Urothelium cell line (cell line): Measurements from ENCODE around the gene OSBPL1A.
A peak's percentile ranks its signal among the peaks of the same experiment; 100 is the strongest.

ENCODE experiments used
- DNase-seq: peaks from one replicate; pipeline ENCODE4 v3.0.0; 2011; ENCODE audit warnings: low spot score, mixed read lengths
- FAIRE-seq: peaks from 2 replicates; lab custom pipeline; 2011; peaks lifted over from hg19 to GRCh38; lab: Jason Lieb, UNC

The OSBPL1A gene

DNA sequence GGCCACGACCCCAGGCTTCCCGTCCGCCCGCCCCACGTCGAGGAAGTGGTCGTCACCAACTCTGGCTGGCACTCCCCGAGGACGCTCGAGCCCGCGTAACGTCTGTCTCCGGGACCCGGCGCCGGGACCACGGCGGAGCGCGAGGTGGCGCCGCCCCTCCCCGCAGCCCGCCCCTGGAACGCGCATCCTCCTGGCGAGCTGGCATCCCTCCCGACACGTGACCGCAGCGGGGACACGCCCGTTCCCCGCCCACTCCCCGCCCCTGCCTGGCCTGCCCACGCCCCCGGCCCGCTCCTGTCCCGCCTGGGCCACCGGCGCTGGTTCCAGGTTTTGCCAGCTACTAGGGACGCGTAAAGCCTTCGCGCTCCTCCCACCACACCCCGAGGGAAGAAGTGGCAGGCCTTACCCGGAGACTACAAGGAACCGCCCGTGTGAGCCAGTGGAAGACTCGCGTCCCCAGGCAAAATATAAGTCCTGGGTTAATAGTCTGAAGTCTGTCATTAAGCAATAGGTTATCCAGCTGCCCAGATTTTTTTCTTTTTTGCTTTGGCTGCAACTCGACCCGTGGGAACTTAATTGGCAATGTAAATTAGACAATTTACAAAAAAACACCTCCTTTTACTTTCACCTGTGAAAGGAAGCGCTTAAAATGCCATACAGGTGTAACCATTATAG lies at the start of gene OSBPL1A:
Gene OSBPL1A (minus strand): TSS at position 131 of the 675 bp plus-strand sequence. CDS start 20,291 bp downstream, outside the sequence.
- FAIRE-seq (no peak), DNase-seq (no peak)

- FAIRE-seq (no peak), DNase-seq (no peak)
These were observed 49.4 kb upstream of the OSBPL1A start for GRCh38 chr18:24446953-24447538.

DNA sequence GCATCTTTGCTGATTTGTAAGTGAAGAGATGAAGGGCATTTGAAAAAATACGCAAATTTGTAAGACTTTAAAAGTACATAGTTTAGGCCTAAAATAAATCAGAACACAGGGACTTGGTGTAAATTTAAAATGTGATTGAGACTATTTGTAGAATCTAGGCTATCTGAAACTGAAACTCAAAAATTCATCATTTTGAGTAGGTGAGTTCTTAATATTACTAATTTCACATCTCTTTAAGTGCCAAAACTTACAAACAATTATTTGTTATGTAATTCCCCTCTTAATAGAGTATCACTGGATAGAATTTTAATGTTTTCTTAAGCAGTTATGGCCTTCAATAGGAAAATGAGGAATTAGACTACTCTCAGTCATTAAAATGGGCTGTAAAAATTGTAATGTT lies 48.8 kb upstream of the OSBPL1A start:
- FAIRE-seq (no peak), DNase-seq (no peak)

DNA sequence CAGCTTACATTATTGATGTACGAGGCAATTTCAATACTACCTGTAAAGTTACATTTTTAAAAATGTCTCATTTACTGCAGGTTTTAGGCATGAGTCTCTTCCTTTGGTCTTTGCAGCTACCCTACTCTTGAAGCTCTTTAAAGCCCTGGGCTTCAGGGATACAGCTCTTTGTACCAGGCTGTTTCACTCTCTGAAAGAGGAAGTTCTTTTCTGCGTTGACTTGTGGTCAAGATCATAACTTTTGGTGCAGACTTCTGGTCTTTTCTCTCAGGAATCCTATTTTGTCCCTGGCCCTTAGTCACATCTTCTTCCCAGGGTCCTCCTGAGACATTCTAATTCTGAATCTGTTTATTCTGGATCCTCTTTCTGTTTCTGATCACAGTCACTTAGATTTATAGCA lies 46.2 kb upstream of the OSBPL1A start:
- no peak for DNase-seq
- FAIRE-seq = no peak

- DNase-seq (no peak), FAIRE-seq (no peak)
These were observed 39.3 kb upstream of the OSBPL1A start for GRCh38 chr18:24436939-24437338.

DNA sequence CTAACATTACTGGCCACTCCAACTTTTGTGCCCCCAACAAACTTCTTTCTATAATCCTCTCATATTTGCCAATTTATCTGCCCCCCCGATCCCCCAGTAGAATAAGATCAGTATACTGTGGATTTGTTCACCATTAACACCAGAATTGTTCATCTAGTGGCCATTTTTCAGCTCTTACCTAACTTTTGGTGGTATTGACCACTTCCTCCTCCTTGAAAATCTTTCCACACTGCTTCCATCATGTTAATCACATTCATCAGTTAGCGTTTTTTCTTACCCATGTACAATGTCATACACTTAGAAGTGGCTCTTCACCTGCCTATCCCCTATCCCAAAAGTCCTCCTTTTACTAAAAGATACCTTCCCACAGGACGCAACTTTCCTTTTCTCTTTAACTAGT lies 35.0 kb upstream of the OSBPL1A start:
- FAIRE-seq = no peak
- no peak for DNase-seq

DNA sequence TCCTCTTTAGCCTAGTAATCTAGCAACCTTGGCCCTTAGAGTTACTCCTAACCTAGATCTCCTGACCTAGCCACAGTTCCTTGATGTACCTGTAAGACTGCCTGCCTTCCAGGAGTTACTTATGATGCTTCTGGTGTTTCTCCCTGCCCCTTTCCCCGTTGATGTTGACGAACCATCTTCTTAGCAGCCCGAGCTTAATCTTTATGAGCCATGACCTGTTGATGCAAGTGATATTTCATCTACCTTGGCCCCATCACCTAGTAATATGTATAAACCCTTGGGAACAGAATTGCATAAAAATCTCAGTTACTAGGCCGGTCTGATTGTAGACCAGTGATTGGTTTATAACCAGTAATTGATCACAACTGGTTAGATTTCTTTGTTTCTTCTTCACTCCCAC lies 31.6 kb upstream of the OSBPL1A start:
- FAIRE-seq = no peak

DNA sequence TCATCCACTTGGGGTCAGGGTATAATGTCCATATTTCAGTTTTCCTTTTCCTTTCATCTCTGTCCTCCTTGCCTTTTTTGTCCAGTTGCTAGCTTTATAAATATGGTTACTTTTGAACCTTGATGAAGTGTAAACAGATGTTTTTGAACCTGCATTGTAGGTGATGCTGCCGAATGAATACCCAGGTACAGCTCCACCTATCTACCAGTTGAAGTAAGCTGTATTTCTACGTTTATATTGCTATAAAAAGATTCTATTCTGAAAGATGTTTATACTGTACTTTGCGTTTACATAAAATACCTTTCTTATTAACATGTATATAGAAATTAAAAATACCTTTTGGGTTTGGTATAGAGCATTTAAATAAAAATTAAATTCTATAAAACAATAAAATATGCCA lies 31.1 kb upstream of the OSBPL1A start:
- DNase-seq (no peak), FAIRE-seq (no peak)

More for the DNA sequence above, 31.6 kb upstream of the OSBPL1A start:
- DNase-seq = no peak

- FAIRE-seq = no peak
- DNase-seq = no peak
These were observed 29.9 kb upstream of the OSBPL1A start for GRCh38 chr18:24427484-24427883.

DNA sequence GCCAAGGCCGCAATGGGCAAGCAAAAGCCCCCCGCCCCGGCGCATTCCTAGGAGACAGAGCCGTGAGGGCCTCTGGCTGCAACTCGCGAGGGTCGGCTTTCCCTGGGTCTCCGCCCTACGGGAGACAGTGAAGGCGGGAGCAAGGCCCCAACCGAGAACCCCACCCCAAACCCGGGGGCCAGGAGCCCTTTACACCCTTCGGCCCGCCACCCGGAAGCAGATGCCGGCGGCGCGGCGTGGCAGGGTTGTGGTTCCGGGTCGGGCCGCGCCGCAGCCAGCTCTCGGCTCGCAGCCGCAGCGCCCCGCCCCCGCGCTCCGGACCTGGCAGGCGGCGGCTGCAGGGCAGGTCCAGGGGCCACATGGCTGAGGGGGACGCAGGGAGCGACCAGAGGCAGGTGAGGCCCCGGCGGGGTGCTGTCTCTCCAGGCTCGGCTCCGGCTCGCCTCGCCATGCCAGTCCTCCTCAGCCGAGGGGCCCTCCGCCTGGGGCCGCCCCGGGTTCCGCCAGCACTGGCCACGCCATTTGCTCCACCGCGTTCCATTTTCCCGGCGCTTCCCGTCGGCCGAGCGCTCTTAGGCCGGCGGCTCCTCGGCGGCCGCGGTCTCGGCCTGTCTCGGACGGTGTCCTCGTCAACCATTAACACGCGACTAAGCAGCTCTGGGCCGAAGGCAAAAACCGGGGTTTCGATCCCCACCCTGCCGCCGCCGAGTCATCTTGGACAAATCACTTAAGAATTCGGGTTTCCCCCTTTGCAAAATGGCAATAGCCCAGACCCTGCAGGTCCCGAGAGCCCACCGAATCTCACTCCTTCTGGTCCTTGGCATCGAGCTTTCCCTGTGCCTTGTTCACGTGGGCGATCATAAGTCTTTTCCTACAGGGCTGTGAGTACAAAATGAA lies 29.0 kb upstream of the OSBPL1A start, which contains the start of gene IMPACT:
Gene IMPACT (plus strand): TSS at position 273 of the 897 bp plus-strand sequence. CDS start 87 bp downstream, at position 360.
- DNase-seq = peak; percentile 82
- no peak for FAIRE-seq

GRCh38 chr18:24426073-24426397 lies 28.4 kb upstream of the OSBPL1A start:
- DNase-seq (no peak), FAIRE-seq (no peak)

GRCh38 chr18:24421831-24422230 lies 24.2 kb upstream of the OSBPL1A start:
- DNase-seq (no peak), FAIRE-seq (no peak)

GRCh38 chr18:24420551-24420950 lies 22.9 kb upstream of the OSBPL1A start:
- DNase-seq (no peak), FAIRE-seq (no peak)

- FAIRE-seq = no peak
- DNase-seq = no peak
These were observed 19.9 kb upstream of the OSBPL1A start for GRCh38 chr18:24417480-24417879.

DNA sequence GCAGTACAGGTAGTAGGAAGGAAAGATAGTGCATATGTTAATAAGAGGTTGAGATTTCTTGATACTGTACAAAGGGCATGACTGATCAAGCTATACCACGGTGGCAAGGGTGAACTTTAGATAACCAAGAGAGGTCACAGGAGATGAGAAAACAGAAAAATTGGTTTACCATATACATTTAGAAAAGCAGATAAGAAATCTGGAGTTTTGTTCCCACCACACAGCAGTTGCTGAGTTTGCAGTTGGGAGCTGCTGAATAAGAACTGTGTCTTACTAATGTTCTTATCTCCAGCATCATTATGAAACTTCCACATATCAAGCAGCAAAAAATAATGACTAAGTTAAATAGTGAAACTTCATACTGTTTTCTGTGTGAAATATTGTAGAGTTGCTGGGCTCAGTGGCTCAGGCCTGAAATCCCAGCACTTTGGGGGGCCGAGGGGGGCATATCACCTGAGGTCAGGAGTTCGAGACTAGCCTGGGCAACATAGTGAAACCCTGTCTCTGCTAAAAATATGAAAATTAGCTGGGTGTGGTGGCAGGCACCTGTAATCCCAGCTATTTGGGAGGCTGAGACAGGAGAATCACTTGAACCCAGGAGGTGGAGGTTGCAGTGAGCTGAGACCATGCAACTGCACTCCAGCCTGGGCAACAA lies 16.9 kb upstream of the OSBPL1A start:
- FAIRE-seq = no peak
- no peak for DNase-seq

DNA sequence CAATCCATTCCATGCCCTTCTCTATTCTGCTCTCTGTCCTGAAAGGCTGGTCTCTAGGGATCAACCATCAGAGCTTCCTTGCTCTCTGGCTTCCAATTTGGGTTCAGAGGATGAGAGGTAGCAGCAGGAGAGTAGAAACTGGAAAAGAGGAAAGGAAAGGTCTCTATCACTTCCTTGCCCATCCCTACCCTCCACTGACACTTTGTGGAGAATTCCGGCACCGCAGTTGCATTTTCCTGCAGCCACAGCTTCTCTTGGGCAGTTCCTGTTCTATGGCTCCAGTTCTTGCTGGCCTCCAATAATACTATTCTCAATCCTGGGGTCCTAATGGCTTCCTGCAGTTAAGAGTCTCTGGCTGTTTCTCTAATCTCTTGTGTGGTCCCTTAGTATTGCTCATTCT lies 15.5 kb upstream of the OSBPL1A start:
- DNase-seq = no peak
- FAIRE-seq = no peak

GRCh38 chr18:24408496-24408895 lies 10.9 kb upstream of the OSBPL1A start:
- DNase-seq = no peak
- FAIRE-seq = no peak

GRCh38 chr18:24404591-24404990 lies 7.0 kb upstream of the OSBPL1A start:
- FAIRE-seq = no peak
- DNase-seq = no peak

- no peak for FAIRE-seq
- no peak for DNase-seq
These were observed 5.5 kb upstream of the OSBPL1A start for GRCh38 chr18:24403076-24403475.

DNA sequence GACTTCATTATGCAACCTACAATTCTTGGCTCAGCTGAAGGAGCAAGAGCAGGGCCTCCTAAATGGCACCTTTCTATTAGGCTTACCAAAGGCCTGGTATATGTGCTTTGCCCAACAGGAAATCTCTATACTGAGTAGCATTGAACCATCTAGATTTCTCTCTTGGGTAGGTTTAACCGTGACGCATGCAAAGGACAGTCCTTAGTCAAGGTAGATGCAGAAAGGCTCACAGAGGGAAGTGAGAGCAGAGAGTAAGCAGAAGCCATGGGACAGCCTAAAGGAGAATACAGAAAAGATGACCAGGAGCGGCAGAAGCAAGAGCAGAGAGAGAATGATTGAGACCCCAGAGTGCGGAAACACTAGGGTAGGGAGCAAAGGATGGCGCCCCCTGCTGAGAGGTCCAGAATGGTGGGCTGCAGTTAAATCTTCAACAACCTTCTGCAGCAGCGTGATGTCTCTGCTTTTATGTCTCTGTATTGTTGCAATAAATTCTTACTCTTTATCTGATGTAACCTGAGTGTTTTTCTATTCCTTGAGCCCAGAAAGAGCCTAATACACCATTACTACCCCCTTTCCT lies 4.7 kb upstream of the OSBPL1A start:
- no peak for FAIRE-seq
- DNase-seq = no peak

GRCh38 chr18:24400587-24400986 lies 3.0 kb upstream of the OSBPL1A start:
- DNase-seq = no peak
- no peak for FAIRE-seq
